HG03196 (cell line): Measurements from ENCODE around the gene RPA3.

Experiments used
- ATAC-seq: cut with Tn5 transposase; IDR thresholded peaks from one replicate; pipeline ENCODE4 v1.9.1; 2021; ENCODE audit not compliant: unreplicated experiment

Gene RPA3

GRCh38 chr7:7614018-7614741 is 104.2 kb downstream of the RPA3 start:
- ATAC-seq = no peak

GRCh38 chr7:7613210-7613609 is 105.2 kb downstream of the RPA3 start:
- no peak for ATAC-seq

- no peak for ATAC-seq
Measured at GRCh38 chr7:7612519-7612918, 105.9 kb downstream of the RPA3 start.

GRCh38 chr7:7609330-7609729 is 109.1 kb downstream of the RPA3 start:
- ATAC-seq = no peak

- no peak for ATAC-seq
Measured at GRCh38 chr7:7607010-7607409, 111.4 kb downstream of the RPA3 start.

- ATAC-seq = no peak
Measured at GRCh38 chr7:7596176-7596575, 122.2 kb downstream of the RPA3 start.

- no peak for ATAC-seq
Measured at GRCh38 chr7:7595451-7595850, 123.0 kb downstream of the RPA3 start.
